B cell (primary cell): ENCODE data around the gene SNED1. TPM values are rescaled to one million over a fixed set of nuclear protein-coding genes. Genes with fewer than 3 reads are reported as not detected.

Experiments
- ATAC-seq: fragments of 200-7000 bp; cut with Tn5 transposase; one replicate; pipeline ENCODE4 v1.10.0; 2021; ENCODE audit warnings: low read depth, mild to moderate bottlenecking, moderate number of reproducible peaks, moderate library complexity
- CTCF ChIA-PET: fragments of 350-600 bp; sonication (Branson Sonifier 250); formaldehyde crosslinking; loops from one replicate; lab custom pipeline; 2021; ENCODE audit warnings: antibody characterized with exemption, inconsistent platforms; lab: Charles Lee
- POLR2A ChIA-PET: fragments of 350-600 bp; sonication (Branson Sonifier 250); formaldehyde crosslinking; loops from one replicate; lab custom pipeline; 2021; ENCODE audit warnings: antibody characterized with exemption; lab: Charles Lee
- DNase-seq: peaks from one replicate; pipeline ENCODE4 v3.0.0; 2013
- H2AFZ ChIP-seq: 2 replicates; pipeline ENCODE4 v1.6.1; 2012; ENCODE audit warnings: mild to moderate bottlenecking, low read depth, low read length; ENCODE audit not compliant: insufficient read depth, poor library complexity, severe bottlenecking
- H3K27ac ChIP-seq, 2 donors: 1 replicate in 1 of 2; 2 replicates in 1 of 2; pipeline ENCODE4 v1.5.1; 2012 to 2013; ENCODE audit warnings: low read length in 2 of 2, mild to moderate bottlenecking in 2 of 2, moderate library complexity in 1 of 2
- H3K27me3 ChIP-seq, 4 experiments: fragments of 200-600 bp in 1 of 4; sonication (generic) in 1 of 4; replicated peaks in 1 of 4; 1 replicate in 2 of 4; 2 replicates in 2 of 4; pipeline versions ENCODE4 v1.6.1 to v1.7.0; 2013 to 2016; ENCODE audit warnings: low read length in 3 of 4, mild to moderate bottlenecking in 2 of 4, mixed read lengths in 1 of 4, moderate library complexity in 1 of 4; ENCODE audit not compliant: insufficient read depth in 4 of 4, control insufficient read depth in 3 of 4; ENCODE audit errors: control extremely low read depth in 1 of 4
- H3K36me3 ChIP-seq, 2 experiments: replicated peaks in 1 of 2; 1 replicate in 1 of 2; 2 replicates in 1 of 2; pipeline versions ENCODE4 v1.6.1 to v1.7.1; 2013; ENCODE audit warnings: low read length in 1 of 2; ENCODE audit not compliant: insufficient read depth in 2 of 2, control insufficient read depth in 1 of 2; ENCODE audit errors: control extremely low read depth in 1 of 2, extremely low read depth in 1 of 2
- H3K4me1 ChIP-seq, 2 donors: fragments of 200-600 bp in 1 of 2; sonication (generic) in 1 of 2; 1 replicate in 1 of 2; 2 replicates in 1 of 2; pipeline versions ENCODE4 v1.5.1 to v1.6.1; 2013 to 2017; ENCODE audit warnings: low read length in 2 of 2; ENCODE audit not compliant: control insufficient read depth in 2 of 2, insufficient read depth in 2 of 2
- H3K4me2 ChIP-seq: replicated peaks from 2 replicates; pipeline ENCODE3; 2012; ENCODE audit warnings: mild to moderate bottlenecking, low read depth, low read length; ENCODE audit not compliant: poor library complexity, severe bottlenecking
- H3K4me3 ChIP-seq, 5 experiments: fragments of 200-600 bp in 1 of 5; sonication (generic) in 1 of 5; 1 replicate in 3 of 5; 2 replicates in 2 of 5; pipeline versions ENCODE4 v1.5.1 to v1.7.0; 2011 to 2016; ENCODE audit warnings: low read length in 4 of 5, mild to moderate bottlenecking in 4 of 5, low read depth in 2 of 5, control low read depth in 1 of 5, moderate library complexity in 1 of 5; ENCODE audit not compliant: insufficient read depth in 1 of 5; ENCODE audit errors: control extremely low read depth in 1 of 5, extremely low read depth in 1 of 5
- H3K79me2 ChIP-seq: fragments of 200-600 bp; sonication (generic); one replicate; pipeline ENCODE4 v1.6.0; 2016; ENCODE audit warnings: low read length; ENCODE audit not compliant: control insufficient read depth, insufficient read depth
- H3K9ac ChIP-seq: fragments of 200-600 bp; sonication (generic); 2 replicates; pipeline ENCODE4 v1.6.1; 2017; ENCODE audit warnings: mild to moderate bottlenecking, low read length, moderate library complexity
- H3K9me3 ChIP-seq, 3 donors: one replicate each; pipeline versions ENCODE4 v1.6.1 to v1.7.1; 2013; ENCODE audit warnings: low read length in 2 of 3; ENCODE audit not compliant: control insufficient read depth in 2 of 3, insufficient read depth in 1 of 3; ENCODE audit errors: control extremely low read depth in 1 of 3
- H4K20me1 ChIP-seq: 2 replicates; pipeline ENCODE4 v1.6.0; 2012; ENCODE audit warnings: mild to moderate bottlenecking, low read length; ENCODE audit not compliant: insufficient read depth, control insufficient read depth, poor library complexity, severe bottlenecking
- H3K27ac Mint-ChIP-seq: one replicate; pipeline ENCODE4 v1.8.0; 2021; ENCODE audit warnings: mixed read lengths
- H3K27me3 Mint-ChIP-seq: one replicate; pipeline ENCODE4 v1.8.0; 2021; ENCODE audit warnings: mixed read lengths
- H3K4me1 Mint-ChIP-seq: one replicate; pipeline ENCODE4 v1.8.0; 2021; ENCODE audit warnings: mixed read lengths
- H3K4me3 Mint-ChIP-seq: one replicate; pipeline ENCODE4 v1.8.0; 2021; ENCODE audit warnings: mixed read lengths
- H3K9me3 Mint-ChIP-seq: one replicate; pipeline ENCODE4 v1.8.0; 2022; ENCODE audit warnings: mixed read lengths; ENCODE audit not compliant: insufficient read depth
- CTCF ChIP-seq: fragments of 200-600 bp; IDR thresholded peaks from one replicate; pipeline ENCODE4 v1.8.0; 2022; ENCODE audit warnings: antibody characterized with exemption, mild to moderate bottlenecking
- EZH2 ChIP-seq: IDR thresholded peaks from 2 replicates; pipeline ENCODE4 v1.6.1; 2012; ENCODE audit warnings: borderline replicate concordance, low read depth, mild to moderate bottlenecking, moderate library complexity, low read length; ENCODE audit not compliant: insufficient read depth, poor library complexity, severe bottlenecking
- WGBS: methylation state at CpG from one replicate; pipeline ENCODE4 v1.1.5; 2013; ENCODE audit warnings: missing lambda C conversion rate; ENCODE audit not compliant: insufficient coverage; 5-methylcytosine and 5-hydroxymethylcytosine counted together
- intact Hi-C: fragments of 100-400 bp; cut with micrococcal nuclease; formaldehyde crosslinking; loops from one replicate; pipeline ENCODE4 v1.10.0; 2022
- polyA plus RNA-seq: library from polyadenylated mRNA; depleted of rRNA; stranded (reverse); fragments of >200 nt; gene quantifications from 2 replicates; pipeline ENCODE4 v1.2.3, GENCODE V29; 2012
- total RNA-seq, 2 donors: library from RNA; stranded (reverse); fragments of 120-200 nt in 1 of 2; gene quantifications; 1 replicate in 1 of 2; 2 replicates in 1 of 2; pipeline versions ENCODE4 v1.2.3 to v1.2.4, GENCODE V29; 2013 to 2022

The SNED1 gene
- total and polyA plus RNA-seq, 2 donors (not counting 1 experiment from before 2014, with no cell fraction given), result 25.5 to 336 TPM

- 66% methylated on average over 16 of the region's 20 CpGs for WGBS
- H3K27me3 Mint-ChIP-seq, result no peaks in the 10 kb centered on the region
- CTCF ChIA-PET, result interaction anchor here (0.8 to 4.4 kb wide), 5 partner anchors 10 to 224 kb away, joined by 3 to 24 read pairs (median 3); partner anchors contain the start of gene PASK
- Histone ChIP-seq H3K27me3 (no peaks in the 10 kb centered on the region), H3K4me2 (no peak overlapping the region), H3K4me1 (peaks cover 4 to 8% of the 10 kb centered on the region in 2 donors), H2AFZ (no peak overlapping the region), H3K36me3 (peaks cover 7 to 75% of the 10 kb centered on the region in 2 experiments), H3K79me2 (peaks cover 6% of the 10 kb centered on the region), H3K27ac (no peak overlapping the region), H3K9me3 (no peaks in the 10 kb centered on the region), H3K9ac (no peak overlapping the region), H4K20me1 (peaks cover 20% of the 10 kb centered on the region), H3K4me3 (no peak overlapping the region)
- DNase-seq (no peak), ATAC-seq (no peak)
- POLR2A ChIA-PET, result interaction anchor here (0.6 kb wide), 1 partner anchor 346 kb away, joined by 3 read pairs; no protein-coding TSS in a partner anchor
- peaks cover 18% of the 10 kb centered on the region for H3K4me1 Mint-ChIP-seq
- no peak for TF ChIP-seq EZH2
- no peak for TF ChIP-seq CTCF
- intact Hi-C loops, result no loop called here
- no peak overlapping the region for H3K27ac Mint-ChIP-seq
- H3K4me3 Mint-ChIP-seq, result no peak overlapping the region
- H3K9me3 Mint-ChIP-seq, result peaks cover 4% of the 10 kb centered on the region
Observed at GRCh38 chr2:241088791-241089732, 90.6 kb downstream of the SNED1 start.

GRCh38 chr2:241091201-241091600 lies 92.8 kb downstream of the SNED1 start:
- TF ChIP-seq EZH2 (no peak), CTCF (no peak)
- no peak overlapping the region for H3K4me3 Mint-ChIP-seq
- Histone ChIP-seq H3K4me3 (no peak overlapping the region), H3K4me2 (no peak overlapping the region), H3K9ac (no peak overlapping the region), H3K4me1 (peaks cover 16 to 23% of the 10 kb centered on the region in 2 donors), H3K9me3 (no peaks in the 10 kb centered on the region), H3K27ac (no peak overlapping the region), H3K27me3 (no peaks in the 10 kb centered on the region), H4K20me1 (peaks cover 36% of the 10 kb centered on the region), H2AFZ (no peak overlapping the region), H3K36me3 (peaks cover 17 to 93% of the 10 kb centered on the region in 2 experiments), H3K79me2 (peaks cover 16% of the 10 kb centered on the region)
- H3K27ac Mint-ChIP-seq, result no peak overlapping the region
- DNase-seq (no peak), ATAC-seq (no peak)
- CTCF ChIA-PET, result interaction anchor here (2.8 kb wide), 1 partner anchor 13 kb away, joined by 13 read pairs; no protein-coding TSS in a partner anchor
- H3K4me1 Mint-ChIP-seq, result peaks cover 27% of the 10 kb centered on the region
- 93% methylated on average over 10 of the region's 10 CpGs for WGBS
- POLR2A ChIA-PET, result no interaction called here
- H3K9me3 Mint-ChIP-seq, result no peaks in the 10 kb centered on the region
- intact Hi-C loops, result no loop called here
- no peaks in the 10 kb centered on the region for H3K27me3 Mint-ChIP-seq
